Right cardiac atrium (tissue), 5 donors: ENCODE measurements around the gene SLC11A1. TPM values are rescaled to one million over a fixed set of nuclear protein-coding genes. Genes with fewer than 3 reads are reported as not detected.

Experiments
- ATAC-seq, 2 donors: fragments of 200-7000 bp; cut with Tn5 transposase; one replicate each; pipeline versions ENCODE4 v1.8.0 to v1.9.1; 2020; ENCODE audit warnings: moderate library complexity in 2 of 2, mild to moderate bottlenecking in 1 of 2
- DNase-seq, 3 donors: peaks; one replicate each; pipeline ENCODE4 v3.0.0-alpha.2; 2020
- H3K27ac ChIP-seq: one replicate; pipeline ENCODE4 v1.5.1; 2013; ENCODE audit warnings: mild to moderate bottlenecking, low read length, control low read depth, moderate library complexity
- H3K27me3 ChIP-seq: one replicate; pipeline ENCODE4 v1.6.1; 2013; ENCODE audit not compliant: control insufficient read depth, insufficient read depth
- H3K4me1 ChIP-seq: one replicate; pipeline ENCODE4 v1.6.1; 2013; ENCODE audit warnings: low read length; ENCODE audit not compliant: control insufficient read depth, insufficient read depth
- H3K4me3 ChIP-seq: one replicate; pipeline ENCODE4 v1.5.1; 2013; ENCODE audit warnings: low read length, control low read depth
- H3K9me3 ChIP-seq: one replicate; pipeline ENCODE4 v1.6.1; 2013; ENCODE audit warnings: low read length; ENCODE audit not compliant: control insufficient read depth
- WGBS: extraction: QIAGEN DNeasy Blood & Tissue Kit; methylation state at CpG from one replicate; pipeline ENCODE4 v1.1.7; 2013; 5-methylcytosine and 5-hydroxymethylcytosine counted together
- intact Hi-C, 4 donors: fragments of 100-400 bp; cut with DNase I; formaldehyde crosslinking; loops; one replicate each; pipeline versions ENCODE4 v1.11.0 to v1.14.0; 2022 to 2023
- polyA plus RNA-seq: library from polyadenylated mRNA; stranded (reverse); fragments of 200-250 nt; gene quantifications from one replicate; pipeline ENCODE4 v1.2.3, GENCODE V29; 2013
- total RNA-seq, 4 donors: library from RNA; stranded (reverse); fragmentation: NEBNext Ultra II Directional; extraction: Animal tissue kit (Norgen Biotek cat#: 25700); gene quantifications; one replicate each; pipeline ENCODE4 v1.2.1, GENCODE V29; 2021
- donor health status: healthy with polysubstance abuse.
- donor health status: DM: no; HTN: yes; CAD: no.
- donor health status: DM: no; HTN: no; CAD: no.
- donor health status: DM: no; HTN: yes; CAD: no; lungs with severe emphysema.
- donor health status: DM: yes; HTN: yes; CAD: no.

Gene SLC11A1
- total and polyA plus RNA-seq, 5 donors = 6.4 to 19.5 (median 13.8) TPM

GRCh38 chr2:218367415-218368149, 14.5 kb upstream of the SLC11A1 start:
- DNase-seq (peak; percentile 94 to 97 (median 97)), ATAC-seq (peak; percentile 97)
- intact Hi-C loops = no loop called here
- no peaks in the 10 kb centered on the region for H3K9me3 ChIP-seq
- WGBS = 4% methylated on average over 60 of the region's 60 CpGs
- peak overlapping the region; percentile 55 for H3K4me3 ChIP-seq
- no peaks in the 10 kb centered on the region for H3K27me3 ChIP-seq
- H3K27ac ChIP-seq = peak overlapping the region; percentile 94
- no peaks in the 10 kb centered on the region for H3K4me1 ChIP-seq

GRCh38 chr2:218368150-218368528, 13.9 kb upstream of the SLC11A1 start:
- ATAC-seq = no peak
- Histone ChIP-seq H3K9me3 (no peaks in the 10 kb centered on the region), H3K4me3 (peak overlapping the region; percentile 55), H3K4me1 (no peaks in the 10 kb centered on the region), H3K27me3 (no peaks in the 10 kb centered on the region), H3K27ac (peak overlapping the region; percentile 94)
- intact Hi-C loops = no loop called here
- DNase-seq = peak in 2 of 3 donors; percentile 69 to 70
- 60% methylated on average over 21 of the region's 21 CpGs for WGBS

GRCh38 chr2:218368621-218369153, 13.4 kb upstream of the SLC11A1 start:
- Histone ChIP-seq H3K9me3 (no peaks in the 10 kb centered on the region), H3K4me1 (no peaks in the 10 kb centered on the region), H3K4me3 (no peak overlapping the region), H3K27ac (peak overlapping the region; percentile 69), H3K27me3 (no peaks in the 10 kb centered on the region)
- 28% methylated on average over 27 of the region's 27 CpGs for WGBS
- intact Hi-C loops = no loop called here
- peak; percentile 2 to 33 for ATAC-seq
- DNase-seq = peak; percentile 44 to 79 (median 72)

GRCh38 chr2:218369330-218369729, 12.7 kb upstream of the SLC11A1 start:
- WGBS = 55% methylated on average over 2 of the region's 2 CpGs
- ATAC-seq (no peak), DNase-seq (peak in 1 of 3 donors; percentile 36)
- intact Hi-C loops = no loop called here
- peak overlapping the region; percentile 32 for H3K27ac ChIP-seq
- H3K27me3 ChIP-seq = no peaks in the 10 kb centered on the region
- H3K4me1 ChIP-seq = no peaks in the 10 kb centered on the region
- H3K4me3 ChIP-seq = no peak overlapping the region
- H3K9me3 ChIP-seq = no peaks in the 10 kb centered on the region

- WGBS = 62% methylated on average over 11 of the region's 11 CpGs
- intact Hi-C loops = no loop called here
- Histone ChIP-seq H3K27ac (peak overlapping the region; percentile 76), H3K4me3 (no peak overlapping the region), H3K27me3 (no peaks in the 10 kb centered on the region), H3K4me1 (no peaks in the 10 kb centered on the region), H3K9me3 (no peaks in the 10 kb centered on the region)
- ATAC-seq (peak; percentile 19 to 28), DNase-seq (peak; percentile 56 to 77 (median 72))
These were observed 11.5 kb upstream of the SLC11A1 start for GRCh38 chr2:218370410-218371063.

- no peak for ATAC-seq
- DNase-seq = no peak
- Histone ChIP-seq H3K27me3 (no peaks in the 10 kb centered on the region), H3K27ac (no peak overlapping the region), H3K9me3 (no peaks in the 10 kb centered on the region), H3K4me1 (no peaks in the 10 kb centered on the region), H3K4me3 (no peak overlapping the region)
- intact Hi-C loops = no loop called here
These were observed 10.1 kb upstream of the SLC11A1 start for GRCh38 chr2:218371983-218372350.

- DNase-seq = peak in 1 of 3 donors; percentile 11
- Histone ChIP-seq H3K27ac (no peak overlapping the region), H3K4me3 (no peak overlapping the region), H3K9me3 (no peaks in the 10 kb centered on the region), H3K4me1 (no peaks in the 10 kb centered on the region), H3K27me3 (no peaks in the 10 kb centered on the region)
- intact Hi-C loops = no loop called here
- 85% methylated on average over 4 of the region's 4 CpGs for WGBS
- no peak for ATAC-seq
These were observed 7.3 kb upstream of the SLC11A1 start for GRCh38 chr2:218374795-218375194.

- Histone ChIP-seq H3K9me3 (no peaks in the 10 kb centered on the region), H3K4me3 (no peak overlapping the region), H3K27me3 (no peaks in the 10 kb centered on the region), H3K4me1 (no peaks in the 10 kb centered on the region), H3K27ac (no peak overlapping the region)
- ATAC-seq (no peak), DNase-seq (no peak)
- intact Hi-C loops = no loop called here
- WGBS = 28% methylated on average over 2 of the region's 2 CpGs
These were observed 6.9 kb upstream of the SLC11A1 start for GRCh38 chr2:218375212-218375611.

- no peaks in the 10 kb centered on the region for H3K9me3 ChIP-seq
- 77% methylated on average over 5 of the region's 5 CpGs for WGBS
- peak in 1 of 2 donors; percentile 31 for ATAC-seq
- H3K27ac ChIP-seq = no peak overlapping the region
- no peaks in the 10 kb centered on the region for H3K4me1 ChIP-seq
- intact Hi-C loops = no loop called here
- no peak overlapping the region for H3K4me3 ChIP-seq
- no peak for DNase-seq
- H3K27me3 ChIP-seq = no peaks in the 10 kb centered on the region
These were observed 4.0 kb upstream of the SLC11A1 start for GRCh38 chr2:218378053-218378452.

- Histone ChIP-seq H3K4me1 (no peaks in the 10 kb centered on the region), H3K27ac (no peak overlapping the region), H3K4me3 (no peak overlapping the region), H3K27me3 (no peaks in the 10 kb centered on the region), H3K9me3 (no peaks in the 10 kb centered on the region)
- DNase-seq (peak in 1 of 3 donors; percentile 25), ATAC-seq (no peak)
- WGBS = 92% methylated on average over 6 of the region's 6 CpGs
- intact Hi-C loops = no loop called here
These were observed 712 bp downstream of the SLC11A1 start for GRCh38 chr2:218382785-218383184.

GRCh38 chr2:218383892-218384519, 1.9 kb downstream of the SLC11A1 start:
- Histone ChIP-seq H3K4me3 (no peak overlapping the region), H3K27me3 (no peaks in the 10 kb centered on the region), H3K9me3 (no peaks in the 10 kb centered on the region), H3K27ac (no peak overlapping the region), H3K4me1 (no peaks in the 10 kb centered on the region)
- intact Hi-C loops = no loop called here
- WGBS = 87% methylated on average over 10 of the region's 10 CpGs
- ATAC-seq = no peak
- peak in 1 of 3 donors; percentile 36 for DNase-seq
